Measurements from ENCODE around the gene CDHR1. TPM values are rescaled to one million over a fixed set of nuclear protein-coding genes. Genes with fewer than 3 reads are reported as not detected.

The CDHR1 gene
- total and polyA plus RNA-seq, 10 of the 15 experiments (the other 5 are each of a cell fraction or from before 2014, with no cell fraction given): 0.17 to 3.0 (median 0.34) TPM

- TF ChIP-seq BCLAF1 (IDR thresholded peaks at IDR 0.05): no peak
Observed at GRCh38 chr10:84197643-84198042, 3.3 kb downstream of the CDHR1 start (continued).

GRCh38 chr10:84198206-84198915 is 4.0 kb downstream of the CDHR1 start:
- RAD21 ChIA-PET (ENCODE audit: unreplicated experiment): interaction anchor here (1.9 kb wide), 1 partner anchor 51 kb away, joined by 7 read pairs; no protein-coding TSS in a partner anchor
- POLR2A ChIA-PET: no interaction called here
- WGBS (ENCODE audit: insufficient coverage, insufficient replicate concordance, low lambda C conversion rate, missing lambda C conversion rate): 45% methylated on average over 7 of the region's 7 CpGs
- Histone ChIP-seq H3K4me1 (ENCODE audit: control insufficient read depth, insufficient read depth, low read length) (peaks cover 3% of the 10 kb centered on the region), H3K9ac (ENCODE audit: control insufficient read depth, insufficient read depth, low read length) (no peak overlapping the region), H4K20me1 (ENCODE audit: control insufficient read depth, insufficient read depth) (peaks cover 2% of the 10 kb centered on the region; the same call in 1 of the 2 replicates), H3K79me2 (ENCODE audit: control insufficient read depth, insufficient read depth, low read length) (no peaks in the 10 kb centered on the region), H3K9me3 (replicated peaks; ENCODE audit: control insufficient read depth, insufficient read depth, low read length) (no peaks in the 10 kb centered on the region), H3K27ac (ENCODE audit: control insufficient read depth, insufficient read depth) (no peak overlapping the region), H3K4me3 (no peak overlapping the region), H2AFZ (ENCODE audit: control insufficient read depth, low read depth, low read length) (no peak overlapping the region), H3K4me2 (ENCODE audit: control insufficient read depth, insufficient read depth) (no peak overlapping the region), H3K36me3 (ENCODE audit: control insufficient read depth in 2 of 2, insufficient read depth in 2 of 2, low read length in 1 of 2) (no peaks in the 10 kb centered on the region), H3K27me3 (replicated peaks in 1 of 2; ENCODE audit: control insufficient read depth in 2 of 2, insufficient read depth in 2 of 2, low read length in 1 of 2) (peaks cover 18 to 20% of the 10 kb centered on the region in 2 experiments)
- ATAC-seq: no peak
- BruUV-seq (replicated peaks): no TSS peak
- FAIRE-seq: no peak
- CTCF ChIA-PET: interaction anchor here (28.3 kb wide), 1 partner anchor 40 kb away, joined by 788 read pairs; no protein-coding TSS in a partner anchor
- SMC1A ChIA-PET (ENCODE audit: uncharacterized antibody, unreplicated experiment): interaction anchor here (0.7 to 15.0 kb wide), 3 partner anchors 50 to 162 kb away, joined by 3 to 155 read pairs (median 3); no protein-coding TSS in a partner anchor
- in situ Hi-C loops (cut with MboI) (loop anchor here (5.0 kb wide), 1 partner anchor 36 kb away; no protein-coding TSS in a partner anchor), intact Hi-C loops (cut with micrococcal nuclease; ENCODE audit: unreplicated experiment) (no loop called here)
- no peak for DNase-seq (ENCODE audit: low read depth, low spot score)
- no peak for TF ChIP-seq ATF3 (IDR thresholded peaks at IDR 0.05; ENCODE audit: borderline replicate concordance, extremely low read depth, low read depth, low read length)
- TF ChIP-seq HDAC6 (IDR thresholded peaks at IDR 0.05; ENCODE audit: unreplicated experiment): no peak
- TF ChIP-seq RB1 (IDR thresholded peaks at IDR 0.05; ENCODE audit: borderline replicate concordance): no peak
- no peak for TF ChIP-seq MEF2B (IDR thresholded peaks at IDR 0.05; ENCODE audit: partially characterized antibody, poor library complexity, severe bottlenecking)
- TF ChIP-seq IRF5 (IDR thresholded peaks at IDR 0.05; ENCODE audit: borderline replicate concordance): no peak
- TF ChIP-seq ZNF687 (IDR thresholded peaks at IDR 0.05): no peak
- TF ChIP-seq MYC (IDR thresholded peaks at IDR 0.05; ENCODE audit: insufficient read depth, insufficient read length, insufficient replicate concordance, low read length, severe bottlenecking): no peak
